NCI-H187 treated with DMSO at 0.1 percent for 48 hours (cell line): Measurements from ENCODE around the gene LEKR1.

ENCODE experiments used
- DNase-seq: peaks from one replicate; lab custom pipeline; 2025; lab: John Stamatoyannopoulos, UW

Gene LEKR1

GRCh38 chr3:157059661-157060060 lies 233.5 kb downstream of the LEKR1 start:
- DNase-seq, result no peak

GRCh38 chr3:157061265-157061664 lies 235.1 kb downstream of the LEKR1 start:
- no peak for DNase-seq

- no peak for DNase-seq
Measured at GRCh38 chr3:157063469-157063868, 237.3 kb downstream of the LEKR1 start.

- DNase-seq, result no peak
Measured at GRCh38 chr3:157063926-157064325, 237.8 kb downstream of the LEKR1 start.

- DNase-seq, result no peak
Measured at GRCh38 chr3:157064402-157064801, 238.2 kb downstream of the LEKR1 start.

GRCh38 chr3:157065201-157065600 lies 239.0 kb downstream of the LEKR1 start:
- no peak for DNase-seq

GRCh38 chr3:157066335-157067098 lies 240.4 kb downstream of the LEKR1 start:
- no peak for DNase-seq

- no peak for DNase-seq
Measured at GRCh38 chr3:157067114-157067513, 241.0 kb downstream of the LEKR1 start.

GRCh38 chr3:157069406-157069805 lies 243.3 kb downstream of the LEKR1 start:
- no peak for DNase-seq

GRCh38 chr3:157069846-157070677 lies 243.9 kb downstream of the LEKR1 start:
- no peak for DNase-seq

GRCh38 chr3:157070678-157070999 lies 244.5 kb downstream of the LEKR1 start:
- no peak for DNase-seq

- DNase-seq, result no peak
Measured at GRCh38 chr3:157071744-157072525, 245.8 kb downstream of the LEKR1 start.

- DNase-seq, result no peak
Measured at GRCh38 chr3:157073810-157074209, 247.7 kb downstream of the LEKR1 start.

GRCh38 chr3:157074490-157074889 lies 248.3 kb downstream of the LEKR1 start:
- DNase-seq, result no peak

- DNase-seq, result no peak
Measured at GRCh38 chr3:157074981-157075380, 248.8 kb downstream of the LEKR1 start.

- no peak for DNase-seq
Measured at GRCh38 chr3:157075693-157076420, 249.7 kb downstream of the LEKR1 start.

- no peak for DNase-seq
Measured at GRCh38 chr3:157077565-157077991, 251.4 kb downstream of the LEKR1 start.

GRCh38 chr3:157078131-157078810 lies 252.1 kb downstream of the LEKR1 start:
- no peak for DNase-seq

GRCh38 chr3:157078811-157079185 lies 252.6 kb downstream of the LEKR1 start:
- DNase-seq, result no peak

- no peak for DNase-seq
Measured at GRCh38 chr3:157079676-157080369, 253.7 kb downstream of the LEKR1 start.
